ENCODE data around the gene LRRN2.

DNA sequence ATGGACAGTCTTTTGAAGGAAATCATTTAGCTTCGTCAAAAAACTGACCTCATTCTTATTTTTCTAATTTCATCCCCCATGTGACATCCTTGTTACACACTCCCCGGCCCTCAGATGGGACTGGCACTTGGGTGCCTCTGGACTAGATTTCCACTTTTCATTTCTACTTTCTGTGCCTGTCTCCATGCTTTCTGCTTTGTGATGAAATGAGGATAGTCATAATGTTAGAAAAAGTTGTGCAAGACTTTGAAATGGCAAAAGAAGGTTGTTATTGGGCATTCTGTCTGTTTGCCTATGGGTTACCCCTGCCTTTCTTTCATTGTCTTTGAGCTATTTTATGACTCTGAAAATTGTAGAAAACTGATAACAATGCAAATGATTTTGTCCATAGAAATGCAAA lies 114.4 kb downstream of the LRRN2 start:
- TF ChIP-seq SRSF9 (IDR thresholded peaks at IDR 0.05; ENCODE audit: borderline replicate concordance, low read depth, low read length), result no peak
- TF ChIP-seq, protein P1, sequence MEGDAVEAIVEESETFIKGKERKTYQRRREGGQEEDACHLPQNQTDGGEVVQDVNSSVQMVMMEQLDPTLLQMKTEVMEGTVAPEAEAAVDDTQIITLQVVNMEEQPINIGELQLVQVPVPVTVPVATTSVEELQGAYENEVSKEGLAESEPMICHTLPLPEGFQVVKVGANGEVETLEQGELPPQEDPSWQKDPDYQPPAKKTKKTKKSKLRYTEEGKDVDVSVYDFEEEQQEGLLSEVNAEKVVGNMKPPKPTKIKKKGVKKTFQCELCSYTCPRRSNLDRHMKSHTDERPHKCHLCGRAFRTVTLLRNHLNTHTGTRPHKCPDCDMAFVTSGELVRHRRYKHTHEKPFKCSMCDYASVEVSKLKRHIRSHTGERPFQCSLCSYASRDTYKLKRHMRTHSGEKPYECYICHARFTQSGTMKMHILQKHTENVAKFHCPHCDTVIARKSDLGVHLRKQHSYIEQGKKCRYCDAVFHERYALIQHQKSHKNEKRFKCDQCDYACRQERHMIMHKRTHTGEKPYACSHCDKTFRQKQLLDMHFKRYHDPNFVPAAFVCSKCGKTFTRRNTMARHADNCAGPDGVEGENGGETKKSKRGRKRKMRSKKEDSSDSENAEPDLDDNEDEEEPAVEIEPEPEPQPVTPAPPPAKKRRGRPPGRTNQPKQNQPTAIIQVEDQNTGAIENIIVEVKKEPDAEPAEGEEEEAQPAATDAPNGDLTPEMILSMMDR (IDR thresholded peaks at IDR 0.05 in 2 of 3, conservative IDR thresholded peaks at IDR 0.05 in 1 of 3; ENCODE audit: insufficient read depth in 2 of 3, low read depth in 1 of 3, low read length in 3 of 3), result no peak
- TF ChIP-seq XRCC3 (IDR thresholded peaks at IDR 0.05), result no peak
- no peak for TF ChIP-seq EZH2 (IDR thresholded peaks at IDR 0.05; ENCODE audit: borderline replicate concordance, low read depth, low read length)

Data from K562 (cell line).